Erythroblast (primary cell): ENCODE data around the gene STPG1.

Experiments used
- GATA1 ChIP-seq: IDR thresholded peaks from 2 replicates; pipeline ENCODE4 v1.6.1; 2011; ENCODE audit warnings: low read depth, mild to moderate bottlenecking, control low read depth, low read length, moderate library complexity
- POLR2A ChIP-seq: IDR thresholded peaks from 2 replicates; pipeline ENCODE4 v1.6.1; 2011; ENCODE audit warnings: mild to moderate bottlenecking, low read length

GRCh38 chr1:24450857-24451397 is 37.3 kb upstream of the STPG1 start:
- no peak for TF ChIP-seq POLR2A
- no peak for TF ChIP-seq GATA1
